Measurements from ENCODE around the gene PCDHGB2. TPM values are rescaled to one million over a fixed set of nuclear protein-coding genes. Genes with fewer than 3 reads are reported as not detected.

PCDHGB2 gene
- total RNA-seq, 4 donors from 2014 or later, result 3.2 to 5.7 (median 4.1) TPM

DNA sequence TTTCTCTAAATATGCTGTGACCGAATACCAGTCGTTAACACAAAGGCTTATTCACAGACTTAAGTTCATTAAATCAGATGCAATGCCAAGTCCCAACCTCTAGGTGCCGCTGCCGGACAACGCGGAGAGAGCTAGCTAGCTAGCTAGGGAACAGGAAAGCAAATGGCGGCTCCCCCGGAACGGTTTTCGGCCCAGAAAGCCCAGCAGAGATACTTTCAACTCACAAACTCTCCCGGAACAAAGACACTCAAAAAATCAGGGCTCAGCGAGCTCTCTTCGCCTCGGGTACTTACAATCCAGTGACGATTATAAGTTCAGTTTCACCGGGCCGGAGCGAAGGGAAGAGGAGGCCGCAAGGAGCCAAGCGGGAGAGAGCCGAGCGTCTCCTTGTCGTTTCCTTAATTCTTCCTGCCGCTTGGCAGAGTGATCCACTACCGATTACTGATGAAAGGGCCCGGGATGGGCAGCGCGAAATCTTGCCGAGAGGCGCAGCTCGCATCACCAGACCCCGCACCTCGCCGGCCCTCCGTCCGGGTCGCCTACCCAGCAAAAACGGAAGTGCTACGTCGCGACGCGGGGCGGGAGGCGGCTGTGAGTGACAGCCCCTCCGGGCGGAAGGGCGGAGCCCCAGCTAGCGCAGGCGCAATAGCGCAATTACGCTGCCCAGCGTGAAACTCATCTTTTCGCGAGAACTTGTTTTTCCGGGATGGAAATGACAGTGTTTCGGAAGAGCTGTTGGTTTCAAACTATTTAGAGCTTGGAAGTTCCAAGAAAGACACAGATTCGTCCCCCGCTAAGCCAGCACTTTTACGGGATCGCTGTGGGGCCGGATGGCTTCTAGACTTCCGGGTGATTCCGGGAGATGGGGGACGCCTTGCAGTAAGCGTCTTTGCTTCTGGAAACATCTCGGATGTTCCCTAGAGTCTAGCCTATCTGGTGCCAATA is 39.3 kb upstream of the PCDHGB2 start, which contains the start of gene TAF7:
TAF7 (minus strand) TSS at position 560 of the 945 bp plus-strand sequence. CDS start 740 bp downstream, outside the sequence.
- H3K4me1 ChIP-seq, result peaks cover 4 to 11% (median 7%) of the 10 kb centered on the region in 4 donors
- DNase-seq (ENCODE audit: extremely low spot score), result peak; percentile 95
- H3K9me3 ChIP-seq, result peaks cover 23 to 68% (median 54%) of the 10 kb centered on the region in 4 donors
- H3K27ac ChIP-seq (replicated peaks in 1 of 4), result peak within 1 kb of the TSS; percentile 90 to 92 (median 92)
- no peaks in the 10 kb centered on the region for H3K27me3 ChIP-seq
- intact Hi-C loops (cut with DNase I), result loop anchor here (5.0 kb wide), 1 partner anchor 237 kb away; no protein-coding TSS in a partner anchor
- 2% methylated on average over 57 of the region's 67 CpGs for WGBS
- TF ChIP-seq EP300 (IDR thresholded peaks at IDR 0.05) (no peak), POLR2A (IDR thresholded peaks at IDR 0.05; ENCODE audit: low read depth) (peak; percentile 90), POLR2AphosphoS5 (IDR thresholded peaks at IDR 0.05) (peak; percentile 95 to 98)
- TF ChIP-seq, protein P1, sequence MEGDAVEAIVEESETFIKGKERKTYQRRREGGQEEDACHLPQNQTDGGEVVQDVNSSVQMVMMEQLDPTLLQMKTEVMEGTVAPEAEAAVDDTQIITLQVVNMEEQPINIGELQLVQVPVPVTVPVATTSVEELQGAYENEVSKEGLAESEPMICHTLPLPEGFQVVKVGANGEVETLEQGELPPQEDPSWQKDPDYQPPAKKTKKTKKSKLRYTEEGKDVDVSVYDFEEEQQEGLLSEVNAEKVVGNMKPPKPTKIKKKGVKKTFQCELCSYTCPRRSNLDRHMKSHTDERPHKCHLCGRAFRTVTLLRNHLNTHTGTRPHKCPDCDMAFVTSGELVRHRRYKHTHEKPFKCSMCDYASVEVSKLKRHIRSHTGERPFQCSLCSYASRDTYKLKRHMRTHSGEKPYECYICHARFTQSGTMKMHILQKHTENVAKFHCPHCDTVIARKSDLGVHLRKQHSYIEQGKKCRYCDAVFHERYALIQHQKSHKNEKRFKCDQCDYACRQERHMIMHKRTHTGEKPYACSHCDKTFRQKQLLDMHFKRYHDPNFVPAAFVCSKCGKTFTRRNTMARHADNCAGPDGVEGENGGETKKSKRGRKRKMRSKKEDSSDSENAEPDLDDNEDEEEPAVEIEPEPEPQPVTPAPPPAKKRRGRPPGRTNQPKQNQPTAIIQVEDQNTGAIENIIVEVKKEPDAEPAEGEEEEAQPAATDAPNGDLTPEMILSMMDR (IDR thresholded peaks at IDR 0.05), result peak; percentile 64 to 80 (median 70)
- peaks cover 18 to 44% (median 40%) of the 10 kb centered on the region in 4 donors for H3K36me3 ChIP-seq
- H3K4me3 ChIP-seq, result peak within 1 kb of the TSS; percentile 58 to 74 (median 70)

DNA sequence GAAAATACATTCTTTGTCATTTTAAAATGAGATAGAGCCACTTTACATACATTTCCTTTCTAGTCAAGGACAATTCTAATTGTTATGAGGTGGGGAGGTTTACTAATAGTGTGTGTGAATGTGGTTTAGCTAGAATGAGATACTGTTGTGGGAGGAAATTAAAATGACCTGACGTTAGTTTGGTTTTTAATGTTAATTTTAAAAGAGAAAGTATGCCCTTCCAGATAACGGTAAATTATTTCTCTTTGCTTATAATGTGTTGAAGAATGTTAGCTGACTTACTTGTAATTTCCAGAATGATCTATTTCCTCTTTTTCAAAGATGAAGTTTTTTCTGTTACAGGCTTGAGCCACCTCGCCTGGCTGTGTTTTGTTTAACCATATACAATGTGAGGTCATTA is 37.5 kb upstream of the PCDHGB2 start:
- no peak for DNase-seq (ENCODE audit: extremely low spot score)
- intact Hi-C loops (cut with DNase I), result loop anchor here (5.0 kb wide), 1 partner anchor 235 kb away; no protein-coding TSS in a partner anchor
- H3K9me3 ChIP-seq, result peaks cover 23 to 64% (median 42%) of the 10 kb centered on the region in 4 donors
- 94% methylated on average over 3 of the region's 3 CpGs for WGBS
- no peak overlapping the region for H3K27ac ChIP-seq (replicated peaks in 1 of 4)
- H3K4me1 ChIP-seq, result peaks cover 4 to 21% (median 9%) of the 10 kb centered on the region in 4 donors
- no peaks in the 10 kb centered on the region for H3K27me3 ChIP-seq
- peaks cover 17 to 26% (median 23%) of the 10 kb centered on the region in 4 donors for H3K36me3 ChIP-seq
- H3K4me3 ChIP-seq, result no peak overlapping the region
- TF ChIP-seq, protein P1 (IDR thresholded peaks at IDR 0.05), result no peak
- TF ChIP-seq POLR2AphosphoS5 (IDR thresholded peaks at IDR 0.05), result no peak
- TF ChIP-seq POLR2A (IDR thresholded peaks at IDR 0.05; ENCODE audit: low read depth), result no peak
- TF ChIP-seq EP300 (IDR thresholded peaks at IDR 0.05), result no peak

DNA sequence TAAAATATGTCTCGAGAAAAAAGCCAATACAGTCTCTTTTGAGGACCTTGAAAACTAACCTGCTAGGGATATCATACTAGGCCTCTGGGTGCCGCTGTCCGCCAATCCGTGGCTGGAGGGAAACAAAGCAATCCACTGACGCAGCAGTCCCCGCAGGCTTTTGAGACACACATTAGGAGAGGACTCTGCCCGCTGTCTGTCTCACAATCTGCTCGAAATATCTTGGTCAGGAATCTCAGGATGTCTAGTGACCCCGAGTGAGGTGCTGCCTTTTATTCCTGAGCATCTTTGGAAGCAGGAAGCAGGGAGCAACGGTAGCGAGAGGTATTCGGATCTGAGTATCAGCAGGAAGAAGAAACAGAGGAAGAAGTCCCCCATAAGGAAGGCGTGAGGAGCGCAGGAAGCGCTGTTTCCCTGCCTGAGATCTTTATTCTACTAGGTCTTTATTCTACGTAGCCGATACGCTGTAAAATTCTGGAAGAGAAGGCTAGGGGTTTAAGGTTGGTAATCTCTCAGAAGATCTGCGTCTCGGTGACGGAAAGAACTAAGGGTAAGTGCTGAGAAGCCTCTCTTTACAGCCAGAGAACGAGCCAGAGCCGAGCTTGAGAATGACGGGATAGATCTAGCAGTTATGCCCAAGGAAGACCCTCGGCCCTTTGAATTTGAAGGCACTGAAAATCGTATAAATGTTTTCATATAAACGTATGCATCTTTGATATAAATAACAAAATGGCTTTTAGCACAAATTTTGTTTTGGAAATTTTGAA is 33.5 kb upstream of the PCDHGB2 start:
- no peak for DNase-seq (ENCODE audit: extremely low spot score)
- WGBS, result 9% methylated on average over 25 of the region's 27 CpGs
- H3K27me3 ChIP-seq, result peaks cover 0 to 2% (median 0%) of the 10 kb centered on the region in 4 donors
- peaks cover 0 to 13% (median 6%) of the 10 kb centered on the region in 4 donors for H3K4me1 ChIP-seq
- intact Hi-C loops (cut with DNase I), result no loop called here
- peak in 1 of 2 donors; percentile 59 for TF ChIP-seq POLR2AphosphoS5 (IDR thresholded peaks at IDR 0.05)
- TF ChIP-seq, protein P1 (IDR thresholded peaks at IDR 0.05), result peak; percentile 38 to 61 (median 56)
- no peak for TF ChIP-seq EP300 (IDR thresholded peaks at IDR 0.05)
- H3K27ac ChIP-seq (replicated peaks in 1 of 4), result peak overlapping the region; percentile 29 to 68 (median 62)
- H3K4me3 ChIP-seq, result peak overlapping the region; percentile 39 to 55 (median 48)
- no peaks in the 10 kb centered on the region for H3K36me3 ChIP-seq
- peaks cover 0 to 70% (median 45%) of the 10 kb centered on the region in 4 donors for H3K9me3 ChIP-seq

DNA sequence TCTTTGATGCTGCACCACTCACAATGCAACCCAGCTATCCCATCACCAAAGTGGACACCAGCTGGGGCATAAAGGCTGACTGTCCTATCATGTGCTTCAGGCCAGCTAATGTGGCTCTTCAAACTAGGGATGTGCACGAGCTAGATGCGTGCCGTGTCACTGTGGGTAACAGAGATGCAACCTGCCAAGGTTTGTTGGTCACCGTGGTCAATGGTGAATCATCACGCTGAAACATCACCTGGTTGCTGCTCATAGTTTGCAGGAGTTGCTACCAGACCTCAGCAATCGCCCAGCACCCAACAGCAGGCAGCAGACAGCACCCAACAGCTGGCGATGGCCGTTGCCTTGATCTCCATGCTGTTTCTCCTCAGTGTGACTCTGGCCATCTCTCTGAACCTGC is 31.6 kb upstream of the PCDHGB2 start:
- H3K27ac ChIP-seq (replicated peaks in 1 of 4), result no peak overlapping the region
- intact Hi-C loops (cut with DNase I), result no loop called here
- H3K4me1 ChIP-seq, result peaks cover 0 to 11% (median 3%) of the 10 kb centered on the region in 4 donors
- 85% methylated on average over 8 of the region's 8 CpGs for WGBS
- H3K4me3 ChIP-seq, result no peak overlapping the region
- H3K36me3 ChIP-seq, result no peaks in the 10 kb centered on the region
- H3K9me3 ChIP-seq, result peaks cover 0 to 79% (median 64%) of the 10 kb centered on the region in 4 donors
- peaks cover 0 to 17% (median 0%) of the 10 kb centered on the region in 4 donors for H3K27me3 ChIP-seq
- DNase-seq (ENCODE audit: extremely low spot score), result no peak
- TF ChIP-seq POLR2A (IDR thresholded peaks at IDR 0.05; ENCODE audit: low read depth) (no peak), EP300 (IDR thresholded peaks at IDR 0.05) (no peak), POLR2AphosphoS5 (IDR thresholded peaks at IDR 0.05) (no peak)
- TF ChIP-seq, protein P1 (IDR thresholded peaks at IDR 0.05), result no peak

Measured in esophagus muscularis mucosa (tissue), 4 donors.